ENCODE measurements around the gene FBXO36.

FBXO36 gene

DNA sequence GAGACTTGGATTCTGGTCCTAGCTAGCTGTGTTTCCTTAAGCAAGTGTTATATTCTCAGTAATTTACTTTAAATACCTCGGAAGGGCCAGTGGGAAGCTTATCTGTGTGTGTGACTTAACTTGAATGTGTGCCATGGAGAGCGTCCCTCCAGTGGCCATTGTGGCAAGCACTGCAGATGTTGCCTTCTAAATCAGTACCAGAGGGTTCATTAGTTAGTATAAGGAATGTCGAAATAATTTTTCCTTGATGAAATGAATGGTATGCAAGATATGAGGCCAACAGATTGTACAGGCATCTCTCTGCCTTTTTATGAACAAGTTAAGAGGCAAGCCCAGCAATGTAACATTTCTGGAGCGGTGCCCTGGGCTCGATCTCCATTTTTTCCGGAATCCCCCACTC, 52.0 kb downstream of the FBXO36 start:
- no peak for DNase-seq

DNA sequence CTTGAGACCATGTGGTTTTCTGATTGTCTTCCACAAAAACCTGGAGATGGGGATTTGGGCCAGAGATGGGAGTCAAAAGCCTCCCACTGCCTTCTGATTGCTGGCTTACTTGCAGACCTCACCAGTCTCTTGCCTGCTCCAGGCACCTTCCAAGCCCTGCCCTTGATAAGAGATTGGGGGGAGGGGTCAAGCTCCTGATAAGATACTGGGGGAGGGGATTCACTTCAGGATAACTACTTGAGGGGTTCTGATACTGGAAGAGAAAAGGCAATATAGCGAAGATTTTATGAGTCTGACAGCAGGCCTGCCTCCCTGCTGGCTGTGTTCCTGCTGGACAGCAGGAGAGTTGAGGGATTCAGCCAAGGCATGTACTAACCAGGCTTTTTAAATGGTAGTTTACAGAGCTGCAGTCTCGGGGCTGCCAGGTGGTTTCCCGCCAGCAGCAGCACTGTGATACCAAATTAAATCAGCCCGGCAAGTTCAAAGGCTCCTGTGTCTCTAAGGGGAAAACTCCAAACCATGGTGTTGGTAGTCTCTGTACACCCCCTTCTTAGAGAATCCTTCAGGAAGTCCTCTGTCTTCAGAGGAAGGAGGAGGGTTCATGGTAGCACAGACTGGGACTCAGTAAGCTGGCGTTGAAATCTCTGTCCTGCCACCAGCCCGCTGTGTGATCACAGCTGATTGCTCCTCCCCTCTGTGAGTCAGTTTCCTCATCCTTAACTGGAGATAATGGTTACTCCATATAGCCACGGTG, 58.3 kb downstream of the FBXO36 start:
- peak in 1 of 5 donors; percentile 35 for DNase-seq

DNA sequence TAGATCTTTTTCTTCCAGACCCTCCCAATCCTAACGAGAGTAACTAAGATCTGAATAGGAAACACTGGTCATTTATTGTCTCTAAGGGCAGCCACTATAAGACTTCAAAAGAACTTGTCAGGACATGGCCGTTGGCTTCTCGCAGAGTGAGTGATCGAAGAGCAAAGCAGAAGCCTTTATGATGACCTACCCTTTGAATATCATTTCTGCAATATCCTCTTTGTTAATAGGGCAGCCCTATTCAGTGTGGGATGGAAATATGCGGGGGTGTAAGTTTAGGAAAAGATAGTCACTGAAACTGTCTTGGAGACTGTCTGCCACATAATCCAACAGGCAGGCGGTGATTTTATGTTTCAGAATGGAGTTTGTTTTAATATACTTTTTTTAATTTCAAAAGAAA, 70.9 kb downstream of the FBXO36 start:
- DNase-seq = no peak

DNA sequence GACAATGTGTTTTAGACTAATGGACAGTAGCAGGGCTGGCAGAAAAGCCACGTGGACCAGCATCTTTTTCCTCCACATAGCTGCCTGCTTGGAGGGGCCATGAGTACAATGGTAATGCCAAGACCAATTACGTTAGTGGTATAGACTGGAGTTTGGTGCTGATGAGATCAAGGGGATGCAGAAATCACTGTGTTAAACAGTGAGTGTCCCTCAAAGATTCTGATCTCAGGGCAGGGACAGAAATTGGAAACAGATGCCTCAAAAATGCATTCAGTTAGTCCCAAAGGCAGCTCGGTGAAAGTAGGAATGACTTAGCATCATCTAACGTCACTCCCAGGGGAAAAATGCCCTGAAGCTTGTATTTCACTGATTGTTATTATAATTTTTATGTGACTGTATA, 74.0 kb downstream of the FBXO36 start:
- no peak for DNase-seq

DNA sequence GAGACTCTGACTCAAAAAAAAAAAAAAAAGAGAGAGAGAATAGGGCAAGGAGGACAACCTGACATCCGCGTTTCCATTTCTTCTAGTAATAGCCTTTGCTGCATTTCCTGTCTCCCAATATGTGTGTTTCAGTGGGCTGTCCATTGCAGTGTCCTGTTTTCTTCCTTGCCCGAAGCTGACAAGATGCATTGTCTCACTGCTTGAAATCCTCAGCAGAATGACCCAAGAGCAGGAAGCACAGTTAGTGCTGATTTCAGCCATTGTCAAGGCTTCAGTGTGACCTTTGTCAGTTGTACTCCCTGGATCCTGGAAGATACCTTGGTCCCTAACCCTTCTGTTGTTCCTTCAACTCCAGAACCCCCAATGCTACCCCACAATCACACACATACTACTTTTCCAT, 75.3 kb downstream of the FBXO36 start:
- DNase-seq = no peak

DNA sequence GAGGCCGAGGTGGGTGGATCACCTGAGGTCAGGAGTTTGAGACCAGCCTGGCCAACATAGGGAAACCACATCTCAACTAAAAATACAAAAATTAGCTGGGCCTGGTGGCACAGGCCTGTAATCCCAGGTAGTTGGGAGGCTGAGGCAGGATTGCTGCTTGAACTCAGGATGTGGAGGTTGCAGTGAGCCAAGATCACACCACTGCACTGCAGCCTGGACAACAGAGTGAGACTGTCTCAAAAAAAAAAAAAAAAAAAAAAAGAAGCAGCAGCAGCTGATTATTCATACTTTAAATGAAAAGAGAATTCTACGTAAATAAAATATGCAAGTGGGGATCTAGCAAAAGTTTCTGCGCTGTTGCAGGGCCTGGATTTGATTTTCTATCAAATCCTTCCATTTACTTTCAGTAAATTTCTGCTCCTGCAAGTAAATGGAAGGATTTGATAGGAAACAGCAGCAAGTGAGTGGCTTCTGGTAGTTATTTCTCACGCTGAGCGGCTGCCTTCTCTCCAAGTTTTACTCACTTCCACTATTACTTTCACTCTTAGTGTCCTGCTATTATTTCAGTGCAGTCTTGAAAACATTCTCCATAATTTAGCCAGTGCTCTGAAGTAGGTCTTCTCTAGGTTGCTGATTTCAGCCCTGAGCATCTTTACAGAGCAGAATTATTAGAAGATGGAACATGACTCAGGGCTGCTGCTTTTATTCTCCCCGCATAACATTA, 78.0 kb downstream of the FBXO36 start:
- peak in 1 of 5 donors; percentile 67 for DNase-seq

DNA sequence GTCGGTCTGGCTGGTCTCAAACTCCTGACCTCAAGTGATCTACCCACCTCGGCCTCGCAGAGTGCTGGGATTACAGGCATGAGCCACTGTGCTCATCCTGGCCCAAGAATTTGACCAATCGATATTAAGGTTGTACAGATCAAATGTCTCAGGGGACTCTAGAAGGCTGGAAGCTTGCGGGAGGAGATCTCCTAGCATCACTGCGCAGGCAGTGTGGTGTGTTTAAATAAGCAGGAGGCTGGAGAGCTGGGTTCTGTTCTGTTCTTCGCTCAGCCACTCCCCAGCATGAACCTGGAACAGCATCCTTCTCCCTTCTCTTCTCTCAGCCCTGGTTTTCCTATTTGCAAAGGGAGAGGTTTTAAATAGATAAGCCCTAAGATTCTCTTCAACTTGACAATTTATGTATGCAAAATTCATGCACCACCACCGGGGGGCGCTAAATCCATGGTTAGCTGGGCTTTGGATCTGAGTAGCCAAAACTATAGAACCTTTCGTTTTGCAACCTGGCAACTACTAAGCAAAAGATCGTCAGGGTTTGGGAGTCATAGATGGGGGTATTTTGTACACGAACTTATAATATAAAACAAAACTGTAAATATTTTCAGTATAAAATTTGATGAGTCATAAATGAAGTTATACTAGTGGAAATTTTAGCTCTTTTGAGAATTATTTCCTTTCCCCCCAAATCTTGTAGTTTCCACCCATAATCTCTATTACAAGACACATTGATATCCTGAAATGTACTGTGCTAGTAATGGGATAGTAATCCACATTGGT, 85.8 kb downstream of the FBXO36 start:
- peak; percentile 44 to 78 (median 65) for DNase-seq

DNA sequence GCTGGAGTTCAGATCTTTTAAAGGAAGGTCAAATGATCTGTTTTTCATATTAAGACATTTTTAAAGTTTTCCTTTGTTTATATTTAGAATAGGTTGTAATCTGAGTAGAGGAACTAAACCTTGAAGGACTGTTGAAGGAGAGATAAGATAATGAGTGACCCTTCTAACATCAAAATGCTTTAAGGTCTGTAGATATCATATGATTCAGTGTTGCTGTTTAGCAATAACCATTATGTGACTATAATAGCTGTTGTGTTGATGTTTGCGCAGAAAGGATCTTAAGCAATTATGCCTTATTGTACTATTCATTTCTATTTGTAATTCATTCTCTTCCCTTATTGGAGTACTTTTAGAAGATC, 86.4 kb downstream of the FBXO36 start:
- no peak for DNase-seq

DNA sequence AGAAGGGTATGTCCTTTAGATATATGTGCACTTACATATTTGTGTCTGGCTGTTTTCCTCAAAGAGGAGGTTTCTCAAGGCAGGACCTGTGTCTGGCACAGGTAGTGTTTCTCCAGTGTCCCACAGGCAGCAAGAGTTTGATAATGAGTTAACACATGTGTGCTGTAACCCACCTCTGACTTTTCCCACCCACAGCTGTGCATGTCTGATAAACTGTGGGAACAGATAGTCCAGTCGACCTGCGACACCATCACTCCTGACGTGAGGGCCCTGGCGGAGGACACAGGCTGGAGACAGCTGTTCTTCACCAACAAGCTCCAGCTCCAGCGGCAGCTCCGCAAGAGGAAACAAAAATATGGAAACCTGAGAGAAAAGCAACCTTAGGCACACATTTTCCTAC, 88.2 kb downstream of the FBXO36 start:
- DNase-seq = no peak

DNA sequence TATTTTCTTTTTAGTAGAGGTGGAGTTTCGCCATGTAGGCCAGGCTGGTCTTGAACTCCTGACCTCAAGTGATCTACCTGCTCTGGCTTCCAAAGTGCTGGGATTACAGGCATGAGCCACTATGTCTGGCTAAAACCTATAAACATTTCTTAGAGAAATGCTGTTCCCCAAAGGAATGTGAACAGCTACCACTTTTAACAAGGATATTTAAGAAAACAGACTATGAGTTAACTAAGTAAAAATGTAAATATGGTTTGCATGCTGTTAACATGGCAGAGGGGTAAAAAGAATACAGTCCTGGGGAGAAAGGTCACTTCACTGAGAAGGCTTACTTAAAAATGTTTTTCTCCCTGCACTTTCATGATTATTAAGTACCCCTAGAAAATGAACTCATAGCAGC, 89.3 kb downstream of the FBXO36 start:
- DNase-seq = no peak

DNA sequence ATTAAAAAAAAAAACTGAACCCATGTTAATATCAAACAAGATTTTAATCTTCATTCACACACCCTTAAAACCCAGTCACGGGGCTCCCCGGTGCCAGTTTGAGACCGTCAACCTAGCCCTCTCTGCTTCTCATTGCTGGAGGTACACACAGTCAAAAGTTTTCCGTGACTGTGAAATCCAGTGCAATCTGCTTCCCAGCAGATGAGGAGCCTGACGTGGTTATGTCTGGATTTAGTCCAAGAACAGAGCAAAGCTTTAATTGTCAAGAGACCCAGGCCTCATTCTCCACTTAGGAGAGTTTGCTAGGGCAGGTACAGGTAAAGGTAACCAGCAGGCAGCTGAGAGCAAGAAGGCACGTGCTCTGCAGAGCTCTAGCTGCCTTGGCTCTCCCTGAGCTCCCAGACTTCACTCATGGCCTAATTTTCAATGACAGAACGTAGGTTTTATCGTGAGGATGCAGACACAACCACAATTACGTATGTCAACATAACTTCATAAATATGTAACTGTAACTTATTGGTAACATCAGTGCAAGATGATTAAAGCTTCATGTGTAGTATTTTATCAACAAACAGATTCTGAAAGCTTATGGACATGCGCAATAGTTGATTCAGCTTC, 90.1 kb downstream of the FBXO36 start:
- no peak for DNase-seq

DNA sequence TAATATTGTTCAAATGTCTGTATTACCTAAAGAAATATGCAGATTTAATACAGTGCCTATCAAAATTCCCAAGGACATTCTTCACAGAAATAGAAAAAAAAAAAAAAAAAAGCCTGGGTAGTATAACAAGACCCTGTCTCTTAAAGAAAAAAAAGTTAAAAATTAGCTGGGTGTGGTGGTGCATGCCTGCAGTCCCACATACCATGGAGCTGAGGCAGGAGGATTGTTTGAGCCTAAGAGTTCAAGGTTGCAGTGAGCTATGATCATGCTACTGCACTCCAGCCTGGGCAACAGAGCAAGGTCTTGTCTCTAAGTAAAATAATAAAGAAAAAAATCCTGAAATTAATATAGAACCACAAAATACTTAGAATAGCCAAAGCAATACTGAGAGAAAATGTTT, 94.5 kb downstream of the FBXO36 start:
- no peak for DNase-seq

DNA sequence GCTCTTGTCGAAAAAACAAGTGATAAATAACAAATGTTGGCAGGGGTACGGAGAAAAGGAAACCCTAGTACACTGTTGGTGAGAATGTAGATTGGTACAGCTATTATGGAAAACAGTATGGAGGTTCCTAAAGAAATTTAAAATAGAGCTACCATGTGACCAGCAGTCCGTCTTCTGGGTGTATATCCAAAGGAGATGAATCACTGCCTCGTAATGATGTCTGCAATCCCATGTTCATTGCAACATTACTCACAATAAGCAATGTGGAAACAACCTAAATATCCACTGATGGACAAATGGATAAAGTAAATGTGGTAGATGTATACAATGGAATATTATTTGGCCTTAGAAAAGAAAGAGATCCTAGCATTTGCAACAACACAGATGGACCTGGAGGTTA, 95.8 kb downstream of the FBXO36 start:
- DNase-seq = no peak

DNA sequence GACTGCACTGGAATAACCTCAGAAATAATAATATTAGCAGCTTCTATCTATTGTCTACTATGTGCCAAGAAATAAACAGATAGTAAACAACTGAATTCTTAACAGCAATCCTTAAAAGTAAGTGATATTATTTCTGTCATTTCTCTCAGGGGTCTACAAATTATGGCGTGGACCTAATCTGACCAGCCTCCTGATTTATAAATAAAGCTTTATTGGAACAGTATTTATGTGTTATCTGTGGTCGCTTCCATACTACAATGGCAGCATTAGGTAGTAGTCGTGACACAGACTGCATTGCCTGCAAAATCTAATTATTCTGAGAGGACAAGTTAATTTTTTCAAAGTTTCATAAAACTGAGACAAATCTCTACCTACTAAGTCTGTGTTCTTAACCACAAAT, 97.4 kb downstream of the FBXO36 start:
- no peak for DNase-seq

DNA sequence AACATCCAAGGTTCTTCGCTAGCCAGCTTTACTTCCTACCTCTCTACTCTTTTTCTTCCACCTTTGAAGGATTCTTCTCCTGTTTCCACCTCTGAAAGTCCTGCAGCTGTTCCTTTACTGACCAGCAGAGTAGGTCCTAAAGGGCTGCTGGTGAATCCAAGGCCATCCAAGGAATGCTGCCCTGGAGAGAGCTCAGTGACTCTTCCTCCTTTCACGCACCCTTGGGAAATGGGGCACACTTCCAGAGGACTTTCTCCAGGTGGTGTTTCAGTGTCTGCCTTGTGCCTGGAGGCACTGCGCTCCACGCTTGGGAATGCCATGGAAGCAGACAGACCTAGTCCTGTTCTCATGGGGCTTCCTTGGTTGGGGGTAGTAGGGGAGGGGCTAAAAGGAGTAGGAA, 101.0 kb downstream of the FBXO36 start:
- no peak for DNase-seq

DNA sequence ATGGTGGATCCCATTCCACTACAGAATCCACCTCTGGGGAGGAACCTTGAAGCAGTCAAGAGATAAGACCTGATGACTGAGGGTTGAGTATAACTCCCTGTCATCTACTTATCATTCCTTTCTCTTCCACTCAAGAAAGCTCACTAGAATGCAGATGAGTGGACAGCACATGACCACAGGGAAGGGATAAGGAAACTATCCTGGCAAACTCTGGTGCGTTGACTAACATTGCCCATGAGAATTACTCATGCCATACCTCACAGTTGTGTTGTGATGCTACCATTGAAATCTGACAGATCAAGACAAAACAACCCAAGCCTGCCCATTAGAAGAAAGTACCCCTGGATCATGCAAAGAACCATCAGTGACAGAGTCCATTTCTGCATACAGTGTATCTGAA, 119.9 kb downstream of the FBXO36 start:
- no peak for DNase-seq

DNA sequence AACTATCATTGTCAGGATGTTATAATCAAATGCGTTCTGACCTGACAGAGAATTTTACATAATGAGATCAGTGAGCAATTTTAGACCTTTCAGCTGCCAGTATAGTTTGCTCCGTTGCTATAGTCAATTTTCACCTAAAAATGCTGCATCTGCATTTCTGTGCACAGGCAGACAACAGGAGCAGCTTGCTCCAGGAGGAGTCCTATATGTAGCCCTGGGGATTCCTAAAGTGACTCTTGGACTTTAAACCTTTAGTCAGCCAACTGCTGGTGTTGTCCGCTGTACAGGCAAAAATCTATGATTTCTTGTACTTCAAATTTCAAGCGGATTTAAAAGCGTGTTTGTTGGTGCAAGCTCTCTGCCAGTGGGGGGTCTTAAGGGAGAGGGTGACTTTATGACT, 120.7 kb downstream of the FBXO36 start:
- no peak for DNase-seq

DNA sequence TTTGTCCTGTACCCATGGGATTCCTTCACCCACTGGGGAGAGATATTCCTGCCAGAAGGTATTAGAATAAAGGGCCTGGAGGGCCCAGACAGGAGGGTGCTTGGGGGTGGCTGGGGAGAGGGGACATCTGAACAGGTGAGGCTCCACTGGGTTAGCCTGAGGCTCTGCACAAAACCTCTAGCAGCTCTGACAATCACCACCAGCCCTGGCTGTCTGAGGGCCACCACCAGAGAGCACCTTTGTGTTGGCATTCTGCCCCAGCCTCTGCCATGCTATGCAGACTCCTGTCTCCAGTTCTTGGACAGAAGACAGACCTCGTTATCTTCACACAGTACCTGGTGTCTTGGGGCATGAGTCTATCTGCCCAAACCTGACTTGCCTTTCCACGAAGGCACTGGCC, 121.2 kb downstream of the FBXO36 start:
- no peak for DNase-seq

DNA sequence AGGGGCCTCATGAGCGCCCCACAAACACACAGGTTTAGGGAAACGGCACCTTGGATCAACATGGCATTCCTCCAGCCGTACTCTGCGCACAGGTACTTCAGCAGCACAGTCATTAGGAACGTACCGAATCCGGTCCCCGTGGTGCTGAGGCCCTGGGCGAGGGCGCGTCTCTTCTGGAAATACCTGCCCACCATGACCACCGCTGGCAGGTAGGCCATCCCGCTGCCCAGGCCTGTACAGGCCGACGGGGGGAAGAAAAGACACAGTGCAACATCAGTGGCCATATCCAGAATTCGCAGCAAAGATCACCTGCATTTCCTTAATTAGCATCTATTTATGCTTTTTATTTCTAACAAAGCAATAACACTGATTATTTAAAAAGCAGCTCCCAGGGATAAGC, 124.2 kb downstream of the FBXO36 start:
- DNase-seq = no peak

DNA sequence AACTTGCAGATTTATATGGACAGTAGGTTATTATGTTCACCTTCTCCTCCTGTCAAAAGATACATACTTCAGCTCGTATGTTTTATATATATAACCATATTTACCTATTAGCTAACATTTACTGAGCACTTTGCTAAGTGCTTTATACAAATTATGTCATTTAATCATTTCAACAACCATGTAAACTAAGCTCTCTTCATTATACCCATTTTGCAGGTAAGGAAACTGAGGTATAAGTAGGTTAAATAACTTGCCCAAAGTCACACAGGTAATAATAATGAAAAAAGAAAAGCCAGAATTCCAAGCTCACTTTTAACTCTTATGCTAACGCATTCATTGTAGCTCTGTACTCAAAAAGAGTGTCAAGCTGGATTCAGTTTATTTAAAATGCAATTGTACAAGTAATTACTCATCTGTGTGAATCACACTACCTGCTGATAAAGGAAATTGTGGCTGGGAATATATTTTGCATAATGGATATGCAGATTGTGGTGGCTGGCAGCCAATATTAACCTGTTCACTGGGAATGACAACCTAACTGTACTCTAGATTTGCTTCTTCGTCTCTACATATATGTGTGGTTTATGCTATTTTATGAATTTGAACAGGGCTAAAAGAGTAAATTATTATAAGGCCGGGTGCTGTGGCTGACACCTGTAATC, 125.8 kb downstream of the FBXO36 start:
- no peak for DNase-seq

DNA sequence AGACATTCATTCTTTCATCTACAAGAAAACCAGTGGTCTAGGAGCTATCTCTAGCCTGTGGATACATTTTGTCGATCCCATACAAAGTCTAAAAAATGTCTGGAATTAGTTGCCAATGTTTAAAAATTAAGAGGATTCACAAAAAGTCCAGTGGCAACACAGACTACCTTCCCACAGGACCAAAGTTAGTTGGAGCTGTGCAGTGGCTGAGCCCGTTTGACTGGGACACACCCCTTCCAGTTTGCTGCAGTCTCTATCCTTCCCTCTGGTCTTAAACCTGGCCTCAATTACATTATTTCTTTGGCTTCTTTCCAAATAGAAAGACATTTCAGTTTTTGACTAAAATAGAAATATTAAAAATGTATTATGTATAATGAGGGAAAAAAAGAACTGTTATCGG, 127.8 kb downstream of the FBXO36 start:
- DNase-seq = no peak

DNA sequence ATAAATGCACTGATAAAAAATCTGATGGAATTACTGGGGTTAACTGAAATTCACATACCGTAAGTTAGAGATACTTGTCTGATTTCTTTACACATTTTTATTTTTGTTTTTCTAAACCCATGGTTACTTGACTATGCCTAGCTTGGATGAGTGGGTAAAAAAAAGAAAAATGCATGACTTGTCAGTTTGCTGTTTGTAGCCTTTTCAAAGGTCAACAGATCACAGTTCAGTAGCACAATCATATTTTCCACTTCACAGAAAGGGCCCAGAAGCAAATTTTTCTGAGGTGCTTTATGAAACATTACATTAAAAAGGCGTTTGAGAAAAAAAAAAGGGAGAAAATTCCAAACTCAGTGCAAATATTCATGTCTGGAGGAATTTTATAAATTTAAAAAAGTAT, 130.0 kb downstream of the FBXO36 start:
- DNase-seq = no peak

All from T-helper 1 cell (primary cell).